Heart left ventricle (tissue), 13 donors: ENCODE measurements around the gene ARHGAP44.

Source experiments
- CTCF ChIP-seq, 12 donors: fragments of 200-600 bp; sonication (generic) in 4 of 12; IDR thresholded peaks; one replicate each; pipeline versions ENCODE4 v1.5.0 to v1.8.0; 2018 to 2022; ENCODE audit warnings: antibody characterized with exemption in 12 of 12, mild to moderate bottlenecking in 5 of 12
- POLR2A ChIP-seq, 2 donors: fragments of 450-650 bp; IDR thresholded peaks; one replicate each; pipeline ENCODE4 v1.6.1; 2017; ENCODE audit warnings: antibody characterized with exemption in 2 of 2, mild to moderate bottlenecking in 2 of 2, moderate library complexity in 2 of 2
- donor health status: ischemic (EF 13 %, LVEDD 7.1; RV severe dilation, severe dysfunction).
- donor health status: DM: no; HTN: yes; CAD: no.
- donor health status: DM: no; HTN: no; CAD: no.
- donor health status: ischemic (EF 25% LVEDD 6.9; RV normal size, moderate dysfunction).
- donor health status: ischemic (EF 25% LVEDD 5.7; RV mildly dilated, moderate dysfunction).
- donor health status: ischemic (EF 35%, LVEDD 5.7; RV mildly dilated, moderate dysfunction).
- donor health status: nonischemic (EF 11% LVEDD 7.7; RV severe dilation, severe dysfunction).
- donor health status: DM: yes; HTN: yes; CAD: no.
- donor health status: PGD.
- donor health status: ischemic (EF 29% LVEDD 5.4; RV normal size, mild dysfunction).
- donor health status: nonischemic (EF 23%, LVEDD 6.1; RV moderate dilation, normal function).

DNA sequence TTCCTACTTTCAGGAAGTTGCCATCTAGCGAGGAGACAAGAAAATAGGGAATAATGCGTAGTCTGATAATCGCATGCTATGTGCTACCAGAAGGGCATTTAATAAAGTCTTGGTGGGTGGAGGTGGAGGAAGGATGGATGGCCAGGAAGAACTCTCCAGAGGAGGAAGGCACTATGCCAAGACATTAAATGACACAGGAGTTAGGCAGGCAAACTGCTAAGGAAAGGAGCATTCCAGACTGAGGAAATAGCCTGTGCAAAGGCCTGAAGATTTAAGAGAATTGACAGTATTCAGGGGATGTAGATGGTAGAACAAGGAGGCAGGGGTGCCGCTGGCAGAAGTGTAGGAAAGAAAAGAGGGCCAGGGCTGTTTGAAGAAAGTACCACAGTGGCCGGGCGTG is 19.3 kb upstream of the ARHGAP44 start:
- TF ChIP-seq CTCF (IDR thresholded peaks at IDR 0.05) (no peak), POLR2A (IDR thresholded peaks at IDR 0.05) (no peak)
